Esophagus squamous epithelium (tissue), 5 donors: Measurements from ENCODE around the gene ZNG1B. TPM values are rescaled to one million over a fixed set of nuclear protein-coding genes. Genes with fewer than 3 reads are reported as not detected.
"Not testable (repeated sequence)": the region's sequence is repeated elsewhere in the genome, so short reads cannot be mapped to it uniquely, and the experiment has no call there.

ENCODE experiments used
- DNase-seq: peaks from one replicate; lab custom pipeline; 2025; lab: John Stamatoyannopoulos, UW
- H3K27ac ChIP-seq, 4 donors: fragments of 200-600 bp; sonication (generic); one replicate each; pipeline ENCODE4 v1.5.1; 2016 to 2019; ENCODE audit warnings: mild to moderate bottlenecking in 1 of 4
- H3K27me3 ChIP-seq, 4 donors: fragments of 200-600 bp; sonication (generic); 1 replicate in 3 of 4; 2 replicates in 1 of 4; pipeline versions ENCODE4 v1.5.1 to v1.6.0; 2017 to 2021; ENCODE audit warnings: antibody characterized with exemption in 1 of 4
- H3K36me3 ChIP-seq, 3 donors: fragments of 200-600 bp; sonication (generic); one replicate each; pipeline ENCODE4 v1.5.1; 2016 to 2019
- H3K4me1 ChIP-seq, 3 donors: fragments of 200-600 bp; sonication (generic); one replicate each; pipeline ENCODE4 v1.5.1; 2017 to 2019
- H3K4me3 ChIP-seq, 4 donors: fragments of 200-600 bp; sonication (generic); 1 replicate in 3 of 4; 2 replicates in 1 of 4; pipeline ENCODE4 v1.5.1; 2016 to 2019; ENCODE audit warnings: mild to moderate bottlenecking in 2 of 4, moderate library complexity in 1 of 4
- H3K9me3 ChIP-seq, 3 donors: fragments of 200-600 bp; sonication (generic); one replicate each; pipeline ENCODE4 v1.5.1; 2016 to 2019
- POLR2A ChIP-seq, 4 donors: fragments of 450-650 bp; IDR thresholded peaks; one replicate each; pipeline ENCODE4 v1.6.1; 2017; ENCODE audit warnings: antibody characterized with exemption in 4 of 4, mild to moderate bottlenecking in 4 of 4, moderate library complexity in 3 of 4
- WGBS, 2 donors: methylation state at CpG; one replicate each; pipeline ENCODE4 v1.1.5; 2018; 5-methylcytosine and 5-hydroxymethylcytosine counted together
- intact Hi-C: fragments of 100-400 bp; cut with DNase I; formaldehyde crosslinking; loops from one replicate; pipeline ENCODE4 v1.15.0; 2022
- total RNA-seq, 4 donors: library from RNA; depleted of rRNA; stranded (reverse); fragments of >200 nt; gene quantifications; one replicate each; pipeline ENCODE4 v1.1.0, GENCODE V29; 2016
- TF ChIP-seq, protein P1 (sequence below), 6 experiments: fragments of 450-650 bp in 4 of 6; fragments of 200-600 bp in 2 of 6; sonication (generic) in 2 of 6; IDR thresholded peaks; one replicate each; pipeline ENCODE4 v1.5.1; 2016 to 2019; ENCODE audit warnings: antibody characterized with exemption in 6 of 6, mild to moderate bottlenecking in 4 of 6, moderate library complexity in 4 of 6
- donor health status: DM: yes; HTN: yes; CAD: no.

ZNG1B gene
- 10 to 100 TPM; 14.8 to 51.3 (median 31.9) TPM for total RNA-seq

DNA sequence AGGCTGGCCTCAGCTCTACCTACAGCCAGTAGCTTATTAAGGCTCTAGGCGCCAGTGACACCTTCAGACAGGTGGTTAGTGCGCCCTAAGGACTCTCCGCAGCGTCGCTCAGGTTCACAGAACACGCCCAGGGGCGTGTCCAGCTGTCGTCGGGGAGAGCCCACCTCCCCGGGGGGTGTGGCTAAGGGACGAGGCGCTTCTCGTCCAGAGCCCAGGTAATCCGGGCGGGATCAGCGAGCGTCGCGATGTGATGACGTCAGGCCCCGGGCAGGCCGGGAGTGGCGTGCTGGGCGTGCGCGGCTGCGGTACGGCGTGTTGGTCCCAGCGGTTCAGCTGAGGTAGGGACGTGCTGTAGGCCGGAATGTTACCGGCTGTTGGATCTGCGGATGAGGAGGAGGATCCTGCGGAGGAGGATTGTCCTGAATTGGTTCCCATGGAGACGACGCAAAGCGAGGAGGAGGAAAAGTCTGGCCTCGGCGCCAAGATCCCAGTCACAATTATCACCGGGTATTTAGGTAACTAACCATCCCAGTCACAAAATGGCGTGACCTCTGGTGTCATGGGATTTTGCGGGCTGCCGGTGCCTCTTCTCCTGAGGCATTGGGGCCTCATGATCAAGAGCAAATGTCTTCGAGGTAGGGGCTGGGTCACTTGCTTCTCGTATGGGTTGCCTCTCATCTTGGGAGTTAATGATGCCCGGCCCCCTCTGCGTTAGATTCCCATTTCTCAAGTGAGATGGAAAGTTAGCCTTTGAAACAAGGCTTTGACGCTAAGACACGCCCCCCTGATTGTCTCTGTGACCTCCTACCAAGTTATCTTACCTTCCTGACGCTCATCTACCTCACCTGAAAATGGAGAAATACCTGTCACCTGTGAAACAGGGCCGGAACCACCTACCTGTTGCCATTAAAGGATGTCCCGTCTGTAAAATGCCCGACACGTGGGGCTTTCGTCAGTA is at the start of gene ZNG1B:
ZNG1B (plus strand) TSS at position 184 of the 958 bp plus-strand sequence; CDS start at position 362, 178 bp downstream.
- DNase-seq, H3K36me3 ChIP-seq, H3K4me1 ChIP-seq, H3K27me3 ChIP-seq, intact Hi-C loops, H3K9me3 ChIP-seq: not testable (repeated sequence)
- H3K4me3 ChIP-seq: peak within 1 kb of the TSS; percentile 42 to 67 (median 52)
- H3K27ac ChIP-seq: peak within 1 kb of the TSS; percentile 82 to 89 (median 85)
- 0 to 1% methylated on average over 5 to 12 of the region's 56 CpGs for WGBS, 2 donors

DNA sequence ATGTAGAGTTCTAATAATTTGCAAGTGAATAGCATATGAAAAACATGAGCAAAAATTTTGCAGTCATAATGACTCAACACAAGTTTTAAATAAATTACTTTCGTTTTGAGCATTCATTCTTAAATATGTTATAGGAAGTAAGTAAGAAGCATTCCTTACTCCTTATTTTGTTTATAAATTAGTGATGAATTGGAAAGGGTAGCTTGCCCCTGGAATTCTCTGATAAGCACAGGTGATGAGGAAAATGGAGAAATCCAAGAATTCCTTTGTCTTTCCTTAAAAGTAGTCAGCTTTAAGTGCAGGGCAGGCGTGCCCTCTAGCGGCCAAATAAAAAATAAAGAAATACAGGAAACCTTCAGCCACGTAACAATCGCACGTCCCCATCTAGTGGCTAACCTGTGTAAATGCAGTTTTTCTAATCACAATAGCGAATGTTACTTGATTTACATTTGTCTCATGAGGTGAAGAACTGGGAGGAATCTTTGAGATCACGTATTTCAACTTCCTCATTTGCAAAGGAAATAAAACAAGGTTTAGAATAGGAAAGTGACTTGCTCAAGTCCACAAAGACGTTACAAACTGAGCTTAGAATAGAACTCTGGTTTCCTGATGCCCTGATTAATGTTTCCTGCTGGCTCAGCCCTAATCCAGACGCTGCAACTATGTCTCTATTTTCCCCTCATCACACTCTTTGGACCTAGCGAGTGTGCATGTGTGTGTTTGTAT is 47.2 kb upstream of the ZNG1B start:
- peaks cover 0 to 4% (median 0%) of the 10 kb centered on the region in 3 donors for H3K4me1 ChIP-seq
- DNase-seq: no peak
- TF ChIP-seq, protein P1, sequence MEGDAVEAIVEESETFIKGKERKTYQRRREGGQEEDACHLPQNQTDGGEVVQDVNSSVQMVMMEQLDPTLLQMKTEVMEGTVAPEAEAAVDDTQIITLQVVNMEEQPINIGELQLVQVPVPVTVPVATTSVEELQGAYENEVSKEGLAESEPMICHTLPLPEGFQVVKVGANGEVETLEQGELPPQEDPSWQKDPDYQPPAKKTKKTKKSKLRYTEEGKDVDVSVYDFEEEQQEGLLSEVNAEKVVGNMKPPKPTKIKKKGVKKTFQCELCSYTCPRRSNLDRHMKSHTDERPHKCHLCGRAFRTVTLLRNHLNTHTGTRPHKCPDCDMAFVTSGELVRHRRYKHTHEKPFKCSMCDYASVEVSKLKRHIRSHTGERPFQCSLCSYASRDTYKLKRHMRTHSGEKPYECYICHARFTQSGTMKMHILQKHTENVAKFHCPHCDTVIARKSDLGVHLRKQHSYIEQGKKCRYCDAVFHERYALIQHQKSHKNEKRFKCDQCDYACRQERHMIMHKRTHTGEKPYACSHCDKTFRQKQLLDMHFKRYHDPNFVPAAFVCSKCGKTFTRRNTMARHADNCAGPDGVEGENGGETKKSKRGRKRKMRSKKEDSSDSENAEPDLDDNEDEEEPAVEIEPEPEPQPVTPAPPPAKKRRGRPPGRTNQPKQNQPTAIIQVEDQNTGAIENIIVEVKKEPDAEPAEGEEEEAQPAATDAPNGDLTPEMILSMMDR (IDR thresholded peaks at IDR 0.05): peak; percentile 58 to 99 (median 72)
- TF ChIP-seq POLR2A (IDR thresholded peaks at IDR 0.05): no peak
- no peaks in the 10 kb centered on the region for H3K36me3 ChIP-seq
- intact Hi-C loops: no loop called here
- peak overlapping the region in 3 of 4 donors; percentile 16 to 55 (median 30) for H3K4me3 ChIP-seq
- H3K27me3 ChIP-seq: no peaks in the 10 kb centered on the region
- 12 to 13% methylated on average over 11 of the region's 11 CpGs for WGBS, 2 donors
- H3K9me3 ChIP-seq: no peaks in the 10 kb centered on the region
- peak overlapping the region in 3 of 4 donors; percentile 9 to 55 (median 50) for H3K27ac ChIP-seq

GRCh38 chr2:113391073-113391472 is 46.4 kb upstream of the ZNG1B start:
- Histone ChIP-seq H3K4me3 (no peak overlapping the region), H3K36me3 (no peaks in the 10 kb centered on the region), H3K9me3 (no peaks in the 10 kb centered on the region), H3K27me3 (no peaks in the 10 kb centered on the region), H3K27ac (no peak overlapping the region), H3K4me1 (peaks cover 0 to 4% (median 0%) of the 10 kb centered on the region in 3 donors)
- DNase-seq: no peak
- TF ChIP-seq POLR2A (IDR thresholded peaks at IDR 0.05): no peak
- TF ChIP-seq, protein P1 (IDR thresholded peaks at IDR 0.05): no peak
- intact Hi-C loops: no loop called here
- WGBS, 2 donors: 84 to 86% methylated on average over 4 to 6 of the region's 6 CpGs

DNA sequence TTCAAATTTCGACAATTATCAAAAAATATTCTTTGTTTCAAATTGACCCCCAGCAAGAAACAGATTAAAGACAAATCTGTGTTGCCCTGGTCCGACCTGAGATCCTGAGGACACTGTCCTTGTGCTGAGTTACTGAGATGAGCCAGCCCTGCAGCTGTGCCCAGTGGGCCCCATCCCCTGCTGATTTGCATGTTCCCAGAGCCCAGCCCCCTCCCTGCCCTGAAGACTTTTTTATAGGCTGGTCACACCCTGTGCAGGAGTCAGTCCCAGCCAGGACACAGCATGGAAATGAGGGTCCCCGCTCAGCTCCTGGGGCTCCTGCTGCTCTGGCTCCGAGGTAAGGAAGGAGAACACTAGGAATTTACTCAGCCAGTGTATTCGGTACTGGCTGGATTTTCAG is 31.4 kb upstream of the ZNG1B start:
- 47 to 64% methylated on average over 4 to 5 of the region's 5 CpGs for WGBS, 2 donors
- Histone ChIP-seq H3K4me1 (no peaks in the 10 kb centered on the region), H3K27me3 (peaks cover 0 to 13% (median 0%) of the 10 kb centered on the region in 4 donors), H3K4me3 (no peak overlapping the region), H3K36me3 (no peaks in the 10 kb centered on the region), H3K27ac (no peak overlapping the region), H3K9me3 (no peaks in the 10 kb centered on the region)
- intact Hi-C loops: no loop called here
- TF ChIP-seq, protein P1 (IDR thresholded peaks at IDR 0.05): no peak
- TF ChIP-seq POLR2A (IDR thresholded peaks at IDR 0.05): peak in 1 of 4 donors; percentile 57
- DNase-seq: no peak

DNA sequence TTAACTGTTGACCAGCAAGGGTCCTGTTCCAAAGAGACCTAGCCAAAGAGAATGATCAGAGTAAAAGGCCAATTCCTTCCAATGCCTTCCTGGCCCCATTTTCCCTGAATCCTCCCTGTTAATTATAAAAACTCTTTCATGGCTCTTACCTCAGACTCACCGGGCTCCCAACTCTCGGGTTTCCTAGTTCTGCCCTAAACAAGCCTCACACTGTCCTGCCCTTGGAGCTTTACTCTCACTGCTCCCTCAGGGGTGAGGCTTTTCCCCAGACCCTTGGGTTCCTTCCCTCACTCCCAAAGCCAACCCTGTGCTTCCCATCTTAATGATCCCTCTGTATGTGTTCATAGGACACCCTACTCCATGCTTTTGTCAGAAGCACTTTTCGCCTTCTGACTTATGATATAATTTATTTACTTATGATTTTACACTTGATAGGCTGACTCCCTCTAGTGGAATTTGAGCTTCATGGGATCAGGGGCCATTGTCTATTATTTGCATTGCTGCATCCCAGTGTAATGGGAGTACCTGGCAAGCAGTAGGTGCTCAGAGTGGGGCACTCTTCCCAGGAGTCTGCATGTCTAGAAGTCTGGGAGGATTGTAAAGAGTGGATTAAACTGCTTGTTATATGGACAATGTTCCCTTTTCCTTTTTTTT is 29.9 kb upstream of the ZNG1B start:
- DNase-seq: no peak
- 45 to 64% methylated on average over 3 of the region's 3 CpGs for WGBS, 2 donors
- H3K9me3 ChIP-seq: no peaks in the 10 kb centered on the region
- no peaks in the 10 kb centered on the region for H3K36me3 ChIP-seq
- H3K4me1 ChIP-seq: no peaks in the 10 kb centered on the region
- H3K27me3 ChIP-seq: peaks cover 0 to 13% (median 0%) of the 10 kb centered on the region in 4 donors
- no peak overlapping the region for H3K4me3 ChIP-seq
- no peak overlapping the region for H3K27ac ChIP-seq
- intact Hi-C loops: no loop called here
- TF ChIP-seq, protein P1 (IDR thresholded peaks at IDR 0.05): peak in 4 of 6 experiments; percentile 8 to 43 (median 22)
- TF ChIP-seq POLR2A (IDR thresholded peaks at IDR 0.05): no peak

DNA sequence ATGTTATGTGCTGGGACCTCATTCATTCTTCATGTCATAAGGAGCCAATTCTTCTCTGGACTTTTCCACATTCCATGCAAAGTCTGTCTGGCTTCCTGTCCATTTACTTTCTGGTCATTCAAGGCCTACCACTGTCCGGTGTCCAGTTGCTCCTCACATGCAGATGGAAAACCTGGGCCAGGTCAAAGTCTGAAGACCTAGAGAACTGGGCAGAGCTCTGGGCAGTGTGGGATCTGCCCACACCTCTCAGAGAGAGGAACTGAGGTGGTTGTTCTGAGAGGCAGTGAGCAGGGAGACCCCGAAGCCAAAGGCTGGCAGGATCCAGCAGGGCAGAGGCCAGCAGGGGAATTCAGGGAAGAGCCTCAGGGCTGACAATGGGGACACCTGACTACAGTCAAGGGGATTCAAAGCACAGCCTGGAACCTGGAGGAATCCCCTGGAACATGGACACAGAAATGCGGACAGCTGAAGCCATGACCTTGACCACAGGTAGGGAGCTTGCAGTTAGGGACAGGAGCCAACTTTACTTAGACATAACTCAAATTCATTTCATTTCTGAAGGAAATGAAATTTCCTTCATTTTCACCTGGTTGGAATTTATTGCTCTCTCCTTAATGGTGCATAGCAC is 25.7 kb upstream of the ZNG1B start:
- H3K27ac ChIP-seq, H3K9me3 ChIP-seq, DNase-seq, H3K36me3 ChIP-seq, H3K4me1 ChIP-seq, H3K4me3 ChIP-seq, intact Hi-C loops, H3K27me3 ChIP-seq: not testable (repeated sequence)
- 60 to 100% methylated on average over 1 of the region's 3 CpGs for WGBS, 2 donors

DNA sequence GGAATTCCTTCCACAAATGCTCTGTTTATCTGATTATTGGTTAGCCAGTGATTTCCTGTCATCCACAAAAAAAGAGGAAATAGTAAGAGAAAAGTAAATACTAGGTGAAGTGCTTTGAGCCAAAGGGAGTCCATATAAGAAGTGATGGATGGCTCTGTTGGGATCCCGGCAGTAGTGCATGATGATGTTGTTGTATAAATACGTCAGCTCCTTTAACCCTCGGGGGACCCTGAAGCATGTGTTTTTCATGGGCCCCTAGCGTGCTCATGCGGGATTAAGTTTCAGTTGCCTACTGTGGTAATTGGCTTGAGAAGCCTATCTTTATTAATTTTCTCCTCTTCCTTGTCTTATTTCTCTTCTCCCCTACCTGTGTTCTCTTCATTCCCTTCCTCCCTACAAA is 24.7 kb upstream of the ZNG1B start:
- H3K4me1 ChIP-seq, DNase-seq, H3K9me3 ChIP-seq, H3K4me3 ChIP-seq, H3K36me3 ChIP-seq, H3K27me3 ChIP-seq, intact Hi-C loops, H3K27ac ChIP-seq: not testable (repeated sequence)
- WGBS, 2 donors: 57 to 80% methylated on average over 5 of the region's 5 CpGs
